Panc1 (cell line): Measurements from ENCODE around the gene PPP1R9B.

Source experiments
- POLR2AphosphoS5 ChIP-seq: IDR thresholded peaks from 2 replicates; pipeline ENCODE4 v1.6.1; 2012; ENCODE audit warnings: mild to moderate bottlenecking, low read depth, low read length, moderate library complexity
- TF ChIP-seq, protein P1 (sequence below): fragments of 450-650 bp; IDR thresholded peaks from 2 replicates; pipeline ENCODE4 v1.5.1; 2017; ENCODE audit warnings: mild to moderate bottlenecking

- TF ChIP-seq, protein P1, sequence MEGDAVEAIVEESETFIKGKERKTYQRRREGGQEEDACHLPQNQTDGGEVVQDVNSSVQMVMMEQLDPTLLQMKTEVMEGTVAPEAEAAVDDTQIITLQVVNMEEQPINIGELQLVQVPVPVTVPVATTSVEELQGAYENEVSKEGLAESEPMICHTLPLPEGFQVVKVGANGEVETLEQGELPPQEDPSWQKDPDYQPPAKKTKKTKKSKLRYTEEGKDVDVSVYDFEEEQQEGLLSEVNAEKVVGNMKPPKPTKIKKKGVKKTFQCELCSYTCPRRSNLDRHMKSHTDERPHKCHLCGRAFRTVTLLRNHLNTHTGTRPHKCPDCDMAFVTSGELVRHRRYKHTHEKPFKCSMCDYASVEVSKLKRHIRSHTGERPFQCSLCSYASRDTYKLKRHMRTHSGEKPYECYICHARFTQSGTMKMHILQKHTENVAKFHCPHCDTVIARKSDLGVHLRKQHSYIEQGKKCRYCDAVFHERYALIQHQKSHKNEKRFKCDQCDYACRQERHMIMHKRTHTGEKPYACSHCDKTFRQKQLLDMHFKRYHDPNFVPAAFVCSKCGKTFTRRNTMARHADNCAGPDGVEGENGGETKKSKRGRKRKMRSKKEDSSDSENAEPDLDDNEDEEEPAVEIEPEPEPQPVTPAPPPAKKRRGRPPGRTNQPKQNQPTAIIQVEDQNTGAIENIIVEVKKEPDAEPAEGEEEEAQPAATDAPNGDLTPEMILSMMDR: no peak
- no peak for TF ChIP-seq POLR2AphosphoS5
These were observed 16.9 kb upstream of the PPP1R9B start for GRCh38 chr17:50167371-50167770.
